HG03097 (cell line): ENCODE results near the gene PLIN5.
"Not testable (repeated sequence)": the region's sequence is repeated elsewhere in the genome, so short reads cannot be mapped to it uniquely, and the experiment has no call there.

Source experiments
- ATAC-seq: cut with Tn5 transposase; IDR thresholded peaks from one replicate; pipeline ENCODE4 v1.9.1; 2021; ENCODE audit not compliant: unreplicated experiment, low FRiP score

PLIN5 gene

DNA sequence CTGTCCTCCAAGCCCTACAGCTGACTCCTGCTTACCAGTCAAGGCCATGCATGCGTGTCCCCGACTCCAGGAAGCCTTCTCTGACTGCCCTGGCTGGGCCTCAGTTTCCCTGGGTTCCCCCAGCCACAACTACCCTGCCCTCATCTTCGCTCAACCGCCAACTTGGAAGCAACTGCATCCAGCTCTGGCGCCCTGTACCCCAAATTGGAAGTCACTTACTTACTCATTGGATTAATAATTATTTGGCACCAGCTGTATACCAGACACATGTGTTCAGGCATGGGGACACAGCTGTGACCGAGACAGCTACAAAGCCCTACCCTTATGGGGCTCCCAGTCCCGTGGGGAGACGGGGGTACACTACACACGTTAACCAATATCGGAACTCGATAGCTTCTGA is 35.4 kb upstream of the PLIN5 start:
- no peak for ATAC-seq

DNA sequence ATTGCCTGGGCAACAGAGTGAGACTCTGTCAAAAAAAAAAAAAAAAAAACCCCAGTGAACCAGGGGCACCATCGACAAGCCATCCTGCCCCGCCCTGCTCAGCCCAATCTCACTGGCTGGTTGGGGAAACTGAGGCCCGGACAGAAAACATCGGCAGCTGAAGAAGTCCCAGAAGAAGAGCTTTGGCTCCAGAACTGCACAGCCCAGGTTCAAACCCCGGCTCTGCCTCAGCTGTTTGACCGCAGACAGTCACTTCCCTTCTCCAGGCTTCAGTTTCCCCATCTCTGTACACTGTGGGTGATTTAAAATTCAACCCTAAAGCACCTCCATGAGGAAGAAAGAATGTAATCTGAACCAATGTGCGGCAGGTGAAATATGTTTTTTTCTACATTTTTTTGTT is 33.9 kb upstream of the PLIN5 start:
- no peak for ATAC-seq

DNA sequence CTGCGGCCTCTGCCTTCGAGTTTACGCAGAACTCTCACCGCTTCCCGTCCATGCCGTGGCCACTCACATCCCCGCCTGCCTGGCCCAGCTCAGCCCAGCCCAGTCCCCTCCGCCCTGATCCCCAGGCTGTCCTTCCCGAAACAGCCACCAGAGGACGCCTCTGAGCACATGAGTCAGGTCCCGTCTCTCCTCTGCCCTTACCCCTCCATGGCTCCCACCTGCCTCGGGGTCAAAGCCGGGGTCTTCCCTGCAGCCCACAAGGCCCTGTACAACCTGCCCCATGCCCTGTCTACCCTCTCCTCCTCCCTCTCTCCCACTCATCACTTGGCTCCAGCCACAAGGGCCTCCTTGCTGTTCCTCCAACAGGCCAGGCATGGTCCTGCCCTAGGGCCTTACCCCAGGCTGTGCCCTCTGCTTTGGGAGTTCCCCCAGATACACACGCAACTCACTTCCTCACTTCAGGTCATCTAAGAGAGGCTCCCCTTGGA is 32.6 kb upstream of the PLIN5 start:
- ATAC-seq = no peak

DNA sequence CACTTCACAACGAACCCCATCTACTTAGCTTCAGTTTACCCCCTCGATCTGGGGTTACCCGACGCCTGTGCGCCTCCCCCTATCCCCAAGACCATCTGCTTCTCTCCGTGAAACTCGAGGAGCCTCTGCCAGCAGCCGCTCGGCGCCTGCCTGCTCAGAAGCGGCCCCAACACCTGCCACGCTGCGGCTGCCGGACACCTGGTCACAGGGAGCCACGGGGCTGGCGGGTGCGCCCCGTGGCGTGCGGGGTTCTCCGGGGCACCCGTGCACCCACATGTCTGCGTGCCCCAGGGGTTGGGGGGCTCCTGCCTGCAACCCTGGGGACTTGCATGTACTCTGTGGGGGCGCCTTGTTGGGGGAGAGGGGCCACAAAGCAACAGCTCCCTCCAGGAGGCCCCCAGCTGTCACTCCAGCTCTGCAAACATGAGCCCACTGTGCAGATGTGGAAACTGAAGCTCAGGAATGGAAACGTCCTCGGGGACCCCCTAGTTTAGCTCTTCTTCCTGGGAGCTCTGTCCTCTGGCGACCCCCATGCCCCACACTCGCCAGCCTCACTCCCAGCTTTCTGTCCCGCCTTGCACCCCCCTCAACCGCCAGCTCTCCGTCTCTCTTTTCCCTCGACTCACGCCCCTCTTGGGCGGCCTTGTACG is 31.5 kb upstream of the PLIN5 start:
- no peak for ATAC-seq

DNA sequence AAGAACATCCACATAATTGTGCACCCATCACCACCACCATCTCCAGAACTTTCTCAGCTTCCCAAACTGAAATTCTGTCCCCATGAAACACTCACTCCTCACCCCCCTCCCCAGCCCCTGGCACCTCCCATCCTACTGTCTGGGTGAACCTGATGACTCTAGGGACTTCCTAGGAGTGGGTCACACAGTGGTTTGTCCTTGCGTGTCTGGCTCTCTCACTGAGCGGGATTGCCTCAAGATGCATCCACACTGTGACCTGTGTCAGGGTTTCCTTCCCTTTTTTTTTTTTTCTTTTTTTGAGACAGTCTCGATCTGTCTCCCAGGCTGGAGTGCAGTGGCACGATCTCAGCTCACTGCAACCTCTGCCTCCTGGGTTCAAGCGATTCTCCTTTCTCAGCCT is 28.5 kb upstream of the PLIN5 start:
- not testable (repeated sequence) for ATAC-seq

DNA sequence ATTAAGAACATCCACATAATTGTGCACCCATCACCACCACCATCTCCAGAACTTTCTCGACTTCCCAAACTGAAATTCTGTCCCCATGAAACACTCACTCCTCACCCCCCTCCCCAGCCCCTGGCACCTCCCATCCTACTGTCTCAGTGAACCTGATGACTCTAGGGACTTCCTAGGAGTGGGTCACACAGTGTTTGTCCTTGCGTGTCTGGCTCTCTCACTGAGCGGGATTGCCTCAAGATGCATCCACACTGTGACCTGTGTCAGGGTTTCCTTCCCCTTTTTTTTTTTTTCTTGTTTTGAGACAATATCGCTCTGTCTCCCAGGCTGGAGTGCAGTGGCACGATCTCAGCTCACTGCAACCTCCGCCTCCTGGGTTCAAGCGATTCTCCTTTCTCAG is 27.1 kb upstream of the PLIN5 start:
- ATAC-seq = not testable (repeated sequence)

GRCh38 chr19:4559569-4559968 is 24.5 kb upstream of the PLIN5 start, which contains the start of gene SEMA6B:
Gene SEMA6B (minus strand): TSS chr19:4559684. CDS start chr19:4558457, 1,227 bp downstream.
- no peak for ATAC-seq

DNA sequence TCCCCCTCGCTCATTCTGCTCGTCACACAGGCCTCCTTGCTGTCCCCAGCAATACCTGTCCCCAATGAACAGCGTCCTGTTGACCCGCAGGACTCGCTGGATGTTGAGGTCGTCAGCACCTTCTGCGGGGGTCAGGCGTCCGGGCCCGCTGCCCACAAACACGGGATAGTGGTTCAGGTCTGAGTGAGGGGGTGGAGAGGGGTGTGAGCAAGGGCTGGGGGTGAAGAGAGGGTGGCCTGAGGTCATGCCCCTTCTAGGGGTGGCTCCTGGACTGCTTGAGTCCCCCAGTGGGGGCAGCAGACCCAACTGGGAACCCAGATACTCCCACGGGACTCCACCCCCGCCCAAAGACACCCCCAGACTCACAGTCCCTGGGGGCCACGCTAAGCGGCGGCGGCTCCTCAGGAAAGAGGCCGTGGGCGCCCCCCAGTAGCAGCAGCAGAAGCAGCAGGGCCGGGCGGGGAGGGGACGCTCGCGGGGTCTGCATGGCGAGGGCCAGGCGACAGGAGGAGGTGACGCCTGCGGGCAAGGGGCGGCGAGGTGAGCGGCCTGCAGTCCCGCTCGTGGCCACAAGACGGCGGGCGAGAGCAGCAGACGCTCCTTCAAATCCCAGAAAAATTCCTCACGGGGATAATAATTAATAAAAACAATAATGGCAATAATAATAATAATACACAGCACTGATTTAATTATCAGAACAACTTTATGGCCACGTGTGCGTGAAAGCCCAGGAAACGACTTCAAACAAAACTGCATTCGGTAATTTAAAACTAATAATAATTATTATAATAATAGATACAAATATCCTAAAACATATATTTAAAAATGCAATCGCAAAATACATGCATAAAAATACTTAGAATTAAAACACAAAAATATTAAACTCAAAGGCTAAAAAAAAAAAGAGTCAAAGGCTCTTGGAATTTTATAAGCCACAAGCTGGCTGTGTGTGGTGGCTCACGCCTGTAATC is 23.2 kb upstream of the PLIN5 start:
- no peak for ATAC-seq

DNA sequence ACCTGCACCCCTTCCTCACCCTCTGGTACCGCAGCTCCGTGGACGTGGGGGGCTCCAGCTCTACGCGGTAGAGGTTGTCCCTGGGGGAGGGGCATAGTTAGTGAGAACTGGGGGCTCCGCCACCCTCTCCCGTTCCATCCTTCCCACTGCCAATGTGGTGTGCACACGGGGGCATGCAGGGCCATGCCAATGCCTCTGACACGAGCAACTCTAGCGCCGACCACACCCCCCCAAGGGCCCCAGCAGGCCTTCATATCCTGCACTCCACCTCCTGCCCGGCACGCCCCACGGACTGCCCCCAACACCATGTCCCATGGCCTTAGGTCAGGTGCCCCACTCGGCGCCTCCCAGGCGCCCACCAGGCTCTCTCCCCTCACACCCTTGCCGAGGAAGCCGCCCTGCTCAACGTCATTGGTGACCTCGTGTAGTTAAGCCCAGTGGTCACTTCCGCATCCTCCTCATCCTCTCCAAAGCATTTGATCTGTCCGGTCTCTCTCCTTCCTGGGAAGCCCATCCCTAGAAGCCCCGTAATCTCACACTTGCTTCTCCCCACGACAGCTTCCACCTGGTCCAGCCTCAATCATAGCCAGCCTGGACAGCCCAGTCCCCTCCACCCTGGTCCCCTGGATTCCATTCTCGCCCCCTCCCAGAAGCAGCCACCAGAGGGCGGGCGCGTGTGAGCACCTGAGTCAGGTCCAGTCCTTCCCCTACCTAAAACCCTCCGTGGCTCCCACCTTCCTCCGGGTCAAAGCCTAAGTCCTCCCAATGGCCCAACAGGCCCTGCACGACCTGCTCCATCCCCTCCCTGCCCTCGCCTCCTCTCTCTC is 22.3 kb upstream of the PLIN5 start:
- ATAC-seq = no peak

GRCh38 chr19:4556597-4557127 is 21.6 kb upstream of the PLIN5 start:
- no peak for ATAC-seq

GRCh38 chr19:4555657-4556561 is 20.9 kb upstream of the PLIN5 start:
- no peak for ATAC-seq

GRCh38 chr19:4554717-4555116 is 19.7 kb upstream of the PLIN5 start:
- no peak for ATAC-seq

GRCh38 chr19:4553775-4554174 is 18.8 kb upstream of the PLIN5 start:
- ATAC-seq = no peak

- no peak for ATAC-seq
These were observed 18.2 kb upstream of the PLIN5 start for GRCh38 chr19:4553092-4553695.

- no peak for ATAC-seq
These were observed 17.4 kb upstream of the PLIN5 start for GRCh38 chr19:4552525-4552819.

GRCh38 chr19:4550479-4551050 is 15.5 kb upstream of the PLIN5 start:
- no peak for ATAC-seq

GRCh38 chr19:4550018-4550417 is 15.0 kb upstream of the PLIN5 start:
- ATAC-seq = no peak

DNA sequence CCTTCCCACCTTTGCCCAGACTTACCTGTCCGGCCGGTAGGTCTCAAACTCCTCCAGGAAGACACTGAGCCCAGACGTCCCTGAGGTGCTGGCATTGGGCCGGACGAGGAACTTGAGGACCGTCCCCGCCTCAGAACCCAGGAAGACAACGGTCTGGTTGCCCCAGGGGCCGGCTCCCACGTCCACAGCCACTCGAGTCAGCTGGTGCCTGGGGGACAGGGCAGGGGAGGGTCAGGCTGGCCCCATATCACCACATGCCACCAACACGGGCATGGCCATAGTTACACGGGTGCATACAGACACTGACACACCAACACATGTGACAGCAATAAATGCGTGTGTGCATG is 13.2 kb upstream of the PLIN5 start:
- ATAC-seq = no peak
